ENCODE results near the gene CRYBB3.

GRCh38 chr22:25174156-25174887 is 25.3 kb upstream of the CRYBB3 start:
- TF ChIP-seq SREBF1 (IDR thresholded peaks at IDR 0.05; ENCODE audit: borderline replicate concordance, low read depth, low read length) (no peak), RBM15 (IDR thresholded peaks at IDR 0.05; ENCODE audit: insufficient read depth, low read length) (no peak), MLLT1 (IDR thresholded peaks at IDR 0.05) (no peak)

All from K562 (cell line).